ENCODE results near the gene NACC1. TPM values are rescaled to one million over a fixed set of nuclear protein-coding genes. Genes with fewer than 3 reads are reported as not detected.

Gene NACC1
- total and polyA plus RNA-seq, 2 of the 8 experiments (the other 6 are each of a cell fraction or from before 2014, with no cell fraction given), result 234 to 301 TPM

GRCh38 chr19:13171146-13171545, 53.1 kb downstream of the NACC1 start (continued):
- no peak for TF ChIP-seq CTCF (IDR thresholded peaks at IDR 0.05; ENCODE audit: control extremely low read depth in 1 of 3, insufficient read depth in 1 of 3, low read depth in 1 of 3, low read length in 3 of 3)
- TF ChIP-seq, protein P1, sequence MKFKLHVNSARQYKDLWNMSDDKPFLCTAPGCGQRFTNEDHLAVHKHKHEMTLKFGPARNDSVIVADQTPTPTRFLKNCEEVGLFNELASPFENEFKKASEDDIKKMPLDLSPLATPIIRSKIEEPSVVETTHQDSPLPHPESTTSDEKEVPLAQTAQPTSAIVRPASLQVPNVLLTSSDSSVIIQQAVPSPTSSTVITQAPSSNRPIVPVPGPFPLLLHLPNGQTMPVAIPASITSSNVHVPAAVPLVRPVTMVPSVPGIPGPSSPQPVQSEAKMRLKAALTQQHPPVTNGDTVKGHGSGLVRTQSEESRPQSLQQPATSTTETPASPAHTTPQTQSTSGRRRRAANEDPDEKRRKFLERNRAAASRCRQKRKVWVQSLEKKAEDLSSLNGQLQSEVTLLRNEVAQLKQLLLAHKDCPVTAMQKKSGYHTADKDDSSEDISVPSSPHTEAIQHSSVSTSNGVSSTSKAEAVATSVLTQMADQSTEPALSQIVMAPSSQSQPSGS (IDR thresholded peaks at IDR 0.05; ENCODE audit: low read length), result no peak
- TF ChIP-seq RXRA (IDR thresholded peaks at IDR 0.05; ENCODE audit: insufficient read depth, low read depth, low read length), result no peak
- TF ChIP-seq GABPA (IDR thresholded peaks at IDR 0.05; ENCODE audit: borderline replicate concordance, insufficient read depth, low read length), result no peak
- no peak for TF ChIP-seq SP2 (IDR thresholded peaks at IDR 0.05; ENCODE audit: low read length)
- TF ChIP-seq TAF7 (optimal IDR thresholded peaks at IDR 0.05; ENCODE audit: borderline replicate concordance, low read depth, low read length), result no peak

Measured in H1 (cell line).